ENCODE measurements around the gene IFNL1. TPM values are rescaled to one million over a fixed set of nuclear protein-coding genes. Genes with fewer than 3 reads are reported as not detected.

IFNL1 gene
- total and polyA plus RNA-seq, 3 experiments from 2014 or later: 4.6 TPM; not detected in 2

- Histone ChIP-seq H3K27ac (ENCODE audit: low read depth, low read length) (no peak overlapping the region), H3K27me3 (ENCODE audit: insufficient read depth, low read length, poor library complexity, severe bottlenecking) (no peaks in the 10 kb centered on the region), H3K36me3 (ENCODE audit: insufficient read depth, low read length) (no peaks in the 10 kb centered on the region), H3K9me3 (ENCODE audit: low read length) (no peaks in the 10 kb centered on the region), H3K4me3 (ENCODE audit: low read length) (no peak overlapping the region), H3K4me1 (ENCODE audit: insufficient read depth, low read length) (peaks cover 19% of the 10 kb centered on the region)
- peak overlapping the region in 3 of 8 donors; percentile 24 to 89 (median 81) for H3K27ac Mint-ChIP-seq
- CTCF ChIA-PET: interaction anchor here (1.6 kb wide), 1 partner anchor 179 kb away, joined by 3 read pairs; no protein-coding TSS in a partner anchor
- POLR2A ChIA-PET: interaction anchor here (0.5 kb wide), 1 partner anchor 21 kb away, joined by 3 read pairs; no protein-coding TSS in a partner anchor
- no peaks in the 10 kb centered on the region for H3K36me3 Mint-ChIP-seq
- H3K4me3 Mint-ChIP-seq: no peak overlapping the region
- no peaks in the 10 kb centered on the region for H3K9me3 Mint-ChIP-seq
- DNase-seq: no peak
- H3K4me1 Mint-ChIP-seq: peaks cover 27 to 36% (median 30%) of the 10 kb centered on the region in 3 donors
- peaks cover 0 to 1% of the 10 kb centered on the region in 2 donors for H3K27me3 Mint-ChIP-seq
Observed at GRCh38 chr19:39301021-39301420, 4.8 kb downstream of the IFNL1 start.

GRCh38 chr19:39301562-39301961 lies 5.4 kb downstream of the IFNL1 start:
- peaks cover 0 to 1% (median 0%) of the 10 kb centered on the region in 3 donors for H3K36me3 Mint-ChIP-seq
- peaks cover 27 to 36% (median 30%) of the 10 kb centered on the region in 3 donors for H3K4me1 Mint-ChIP-seq
- Histone ChIP-seq H3K4me1 (ENCODE audit: insufficient read depth, low read length) (peaks cover 19% of the 10 kb centered on the region), H3K27me3 (ENCODE audit: insufficient read depth, low read length, poor library complexity, severe bottlenecking) (no peaks in the 10 kb centered on the region), H3K27ac (ENCODE audit: low read depth, low read length) (no peak overlapping the region), H3K4me3 (ENCODE audit: low read length) (no peak overlapping the region), H3K9me3 (ENCODE audit: low read length) (no peaks in the 10 kb centered on the region), H3K36me3 (ENCODE audit: insufficient read depth, low read length) (no peaks in the 10 kb centered on the region)
- peaks cover 0 to 1% of the 10 kb centered on the region in 2 donors for H3K27me3 Mint-ChIP-seq
- no peaks in the 10 kb centered on the region for H3K9me3 Mint-ChIP-seq
- DNase-seq: no peak
- POLR2A ChIA-PET: interaction anchor here (0.5 kb wide), 1 partner anchor 21 kb away, joined by 3 read pairs; no protein-coding TSS in a partner anchor
- H3K27ac Mint-ChIP-seq: peak overlapping the region in 1 of 8 donors; percentile 76
- H3K4me3 Mint-ChIP-seq: no peak overlapping the region
- CTCF ChIA-PET: no interaction called here

- H3K36me3 Mint-ChIP-seq: peaks cover 0 to 6% (median 0%) of the 10 kb centered on the region in 3 donors
Observed at GRCh38 chr19:39303373-39304184, 7.4 kb downstream of the IFNL1 start.

GRCh38 chr19:39304185-39304513 lies 7.9 kb downstream of the IFNL1 start:
- Mint-ChIP-seq H3K9me3 (no peaks in the 10 kb centered on the region), H3K4me3 (no peak overlapping the region), H3K27ac (peak overlapping the region in 3 of 8 donors; percentile 18 to 75 (median 48)), H3K4me1 (peaks cover 8 to 12% (median 9%) of the 10 kb centered on the region in 3 donors), H3K36me3 (peaks cover 0 to 10% (median 0%) of the 10 kb centered on the region in 3 donors), H3K27me3 (peaks cover 0 to 1% of the 10 kb centered on the region in 2 donors)
- DNase-seq: no peak
- H3K36me3 ChIP-seq (ENCODE audit: insufficient read depth, low read length): no peaks in the 10 kb centered on the region
- H3K4me1 ChIP-seq (ENCODE audit: insufficient read depth, low read length): peaks cover 7% of the 10 kb centered on the region
- H3K4me3 ChIP-seq (ENCODE audit: low read length): no peak overlapping the region
- no peaks in the 10 kb centered on the region for H3K9me3 ChIP-seq (ENCODE audit: low read length)
- ChIA-PET POLR2A (no interaction called here), CTCF (interaction anchor here (1.1 to 1.2 kb wide), 2 partner anchors 10 to 58 kb away, joined by 3 read pairs; no protein-coding TSS in a partner anchor)
- no peaks in the 10 kb centered on the region for H3K27me3 ChIP-seq (ENCODE audit: insufficient read depth, low read length, poor library complexity, severe bottlenecking)
- no peak overlapping the region for H3K27ac ChIP-seq (ENCODE audit: low read depth, low read length)

More at GRCh38 chr19:39303373-39304184, 7.4 kb downstream of the IFNL1 start:
- peaks cover 0 to 1% of the 10 kb centered on the region in 2 donors for H3K27me3 Mint-ChIP-seq
- CTCF ChIA-PET: interaction anchor here (1.1 to 1.2 kb wide), 2 partner anchors 10 to 58 kb away, joined by 3 read pairs; no protein-coding TSS in a partner anchor
- Histone ChIP-seq H3K9me3 (ENCODE audit: low read length) (no peaks in the 10 kb centered on the region), H3K4me1 (ENCODE audit: insufficient read depth, low read length) (peaks cover 10% of the 10 kb centered on the region), H3K4me3 (ENCODE audit: low read length) (no peak overlapping the region), H3K27me3 (ENCODE audit: insufficient read depth, low read length, poor library complexity, severe bottlenecking) (no peaks in the 10 kb centered on the region), H3K27ac (ENCODE audit: low read depth, low read length) (no peak overlapping the region), H3K36me3 (ENCODE audit: insufficient read depth, low read length) (no peaks in the 10 kb centered on the region)
- peaks cover 11 to 16% (median 12%) of the 10 kb centered on the region in 3 donors for H3K4me1 Mint-ChIP-seq
- DNase-seq: peak in 1 of 5 donors; percentile 26
- no peaks in the 10 kb centered on the region for H3K9me3 Mint-ChIP-seq
- H3K27ac Mint-ChIP-seq: peak overlapping the region in 1 of 8 donors; percentile 47
- POLR2A ChIA-PET: no interaction called here
- H3K4me3 Mint-ChIP-seq: no peak overlapping the region

GRCh38 chr19:39304701-39305571 lies 8.7 kb downstream of the IFNL1 start:
- Mint-ChIP-seq H3K36me3 (peaks cover 0 to 16% (median 0%) of the 10 kb centered on the region in 3 donors), H3K4me3 (no peak overlapping the region), H3K27me3 (peaks cover 0 to 1% of the 10 kb centered on the region in 2 donors), H3K4me1 (peaks cover 2 to 4% (median 4%) of the 10 kb centered on the region in 3 donors), H3K27ac (peak overlapping the region in 2 of 8 donors; percentile 48 to 93), H3K9me3 (no peaks in the 10 kb centered on the region)
- ChIA-PET CTCF (no interaction called here), POLR2A (no interaction called here)
- Histone ChIP-seq H3K27ac (ENCODE audit: low read depth, low read length) (no peak overlapping the region), H3K4me1 (ENCODE audit: insufficient read depth, low read length) (peaks cover under 1% of the 10 kb centered on the region), H3K4me3 (ENCODE audit: low read length) (no peak overlapping the region), H3K27me3 (ENCODE audit: insufficient read depth, low read length, poor library complexity, severe bottlenecking) (no peaks in the 10 kb centered on the region), H3K36me3 (ENCODE audit: insufficient read depth, low read length) (no peaks in the 10 kb centered on the region), H3K9me3 (ENCODE audit: low read length) (no peaks in the 10 kb centered on the region)
- peak in 1 of 5 donors; percentile 33 for DNase-seq

GRCh38 chr19:39306075-39306474 lies 9.9 kb downstream of the IFNL1 start:
- H3K4me1 ChIP-seq (ENCODE audit: insufficient read depth, low read length): no peaks in the 10 kb centered on the region
- H3K36me3 ChIP-seq (ENCODE audit: insufficient read depth, low read length): no peaks in the 10 kb centered on the region
- no peaks in the 10 kb centered on the region for H3K9me3 ChIP-seq (ENCODE audit: low read length)
- no peak overlapping the region for H3K4me3 ChIP-seq (ENCODE audit: low read length)
- H3K27ac ChIP-seq (ENCODE audit: low read depth, low read length): no peak overlapping the region
- Mint-ChIP-seq H3K4me3 (no peak overlapping the region), H3K36me3 (peaks cover 0 to 27% (median under 1%) of the 10 kb centered on the region in 3 donors), H3K27me3 (peaks cover 0 to 1% of the 10 kb centered on the region in 2 donors), H3K9me3 (no peaks in the 10 kb centered on the region), H3K4me1 (peaks cover 2 to 13% (median 7%) of the 10 kb centered on the region in 3 donors), H3K27ac (peak overlapping the region in 2 of 8 donors; percentile 20 to 74)
- CTCF ChIA-PET: no interaction called here
- no peak for DNase-seq
- POLR2A ChIA-PET: interaction anchor here (0.6 kb wide), 1 partner anchor 94 kb away, joined by 3 read pairs; no protein-coding TSS in a partner anchor
- no peaks in the 10 kb centered on the region for H3K27me3 ChIP-seq (ENCODE audit: insufficient read depth, low read length, poor library complexity, severe bottlenecking)

GRCh38 chr19:39307046-39307821 lies 11.0 kb downstream of the IFNL1 start:
- Histone ChIP-seq H3K27me3 (ENCODE audit: insufficient read depth, low read length, poor library complexity, severe bottlenecking) (no peaks in the 10 kb centered on the region), H3K4me1 (ENCODE audit: insufficient read depth, low read length) (no peaks in the 10 kb centered on the region), H3K4me3 (ENCODE audit: low read length) (no peak overlapping the region), H3K36me3 (ENCODE audit: insufficient read depth, low read length) (no peaks in the 10 kb centered on the region), H3K9me3 (ENCODE audit: low read length) (no peaks in the 10 kb centered on the region), H3K27ac (ENCODE audit: low read depth, low read length) (no peak overlapping the region)
- peak in 1 of 5 donors; percentile 42 for DNase-seq
- Mint-ChIP-seq H3K4me1 (peaks cover 5 to 19% (median 11%) of the 10 kb centered on the region in 3 donors), H3K27me3 (peaks cover 0 to 1% of the 10 kb centered on the region in 2 donors), H3K36me3 (peaks cover 0 to 37% (median 7%) of the 10 kb centered on the region in 3 donors), H3K9me3 (no peaks in the 10 kb centered on the region), H3K4me3 (peak overlapping the region in 1 of 7 donors; percentile 23), H3K27ac (no peak overlapping the region)
- ChIA-PET POLR2A (no interaction called here), CTCF (no interaction called here)

Data from CD8-positive, alpha-beta memory T cell (primary cell).